Colon (tissue), 2 donors: ENCODE data around the gene TMEM190.

Experiments
- FAIRE-seq: peaks from 2 replicates; lab custom pipeline; 2012; peaks lifted over from hg19 to GRCh38; lab: Jason Lieb, UNC
- donor health status: control.
- donor health status: control.

Gene TMEM190

DNA sequence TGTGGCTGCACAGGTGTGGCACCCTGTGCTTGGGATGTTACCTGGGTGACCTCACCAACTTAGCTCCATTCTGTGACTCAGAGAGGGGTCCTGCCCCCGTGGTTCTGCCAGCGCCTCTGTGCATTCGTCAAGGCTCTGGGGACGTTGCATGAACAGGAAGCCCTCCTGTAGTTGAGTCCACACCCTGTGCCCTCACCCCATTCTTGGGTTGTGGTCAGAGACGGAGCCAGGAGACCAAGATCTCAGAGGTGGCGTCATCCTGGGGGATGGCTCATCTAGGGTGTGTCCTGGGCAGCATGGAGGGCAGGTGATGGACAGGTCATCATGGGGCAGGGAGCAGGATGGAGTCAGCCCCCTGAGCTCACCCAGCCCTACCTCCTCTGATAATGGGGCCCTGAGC lies 24.6 kb upstream of the TMEM190 start:
- no peak for FAIRE-seq

DNA sequence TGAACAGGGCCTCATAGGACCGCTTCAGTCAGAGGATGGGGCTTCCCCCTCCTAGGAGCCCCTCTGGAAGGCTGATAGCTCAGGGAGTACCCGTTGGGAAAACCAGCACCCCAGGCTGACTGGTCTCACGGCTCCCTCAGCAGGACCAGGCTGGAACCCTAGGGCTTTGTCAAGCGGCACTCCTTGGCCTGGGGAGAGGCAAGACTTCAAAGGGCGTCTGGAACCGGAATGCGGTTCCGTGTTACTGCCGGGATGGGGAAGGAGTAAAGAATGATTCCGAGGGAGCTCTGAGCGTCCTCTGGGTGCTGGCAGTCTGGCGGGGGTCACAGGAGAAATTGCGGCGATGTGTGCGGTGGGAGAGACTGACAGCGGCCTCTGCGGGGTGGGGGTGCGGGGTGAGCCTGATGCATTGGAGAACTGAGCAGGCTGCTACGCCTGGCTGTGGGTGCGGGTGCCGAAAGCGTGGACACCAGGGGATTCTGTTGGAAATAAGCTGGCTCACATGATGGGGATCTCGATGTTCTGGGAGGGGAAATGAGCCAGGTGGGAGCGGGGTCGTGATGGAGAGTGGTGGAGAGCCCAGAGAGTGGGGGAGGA lies 24.0 kb upstream of the TMEM190 start:
- no peak for FAIRE-seq

DNA sequence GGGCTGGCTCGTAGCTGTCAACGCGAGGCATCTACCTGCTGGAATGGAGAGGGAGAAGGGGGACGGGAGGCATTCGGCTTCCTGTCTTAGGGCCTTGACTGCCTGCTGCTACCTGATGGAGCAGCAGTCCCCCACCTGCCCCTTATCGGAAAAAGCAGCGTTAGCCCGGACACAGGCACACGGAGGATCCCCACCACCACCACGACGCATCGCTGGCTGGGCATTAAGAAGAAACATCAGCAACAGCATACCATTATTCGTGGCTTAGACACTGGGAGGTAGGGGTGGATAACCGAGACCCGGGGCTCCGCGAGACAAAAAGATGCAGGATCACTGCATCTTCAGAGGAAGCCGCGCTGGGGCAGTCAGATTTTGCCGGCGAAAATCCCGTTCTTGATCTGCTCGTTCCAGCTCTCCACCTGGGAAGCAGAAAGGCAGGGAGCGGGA lies 23.2 kb upstream of the TMEM190 start:
- FAIRE-seq, result no peak

DNA sequence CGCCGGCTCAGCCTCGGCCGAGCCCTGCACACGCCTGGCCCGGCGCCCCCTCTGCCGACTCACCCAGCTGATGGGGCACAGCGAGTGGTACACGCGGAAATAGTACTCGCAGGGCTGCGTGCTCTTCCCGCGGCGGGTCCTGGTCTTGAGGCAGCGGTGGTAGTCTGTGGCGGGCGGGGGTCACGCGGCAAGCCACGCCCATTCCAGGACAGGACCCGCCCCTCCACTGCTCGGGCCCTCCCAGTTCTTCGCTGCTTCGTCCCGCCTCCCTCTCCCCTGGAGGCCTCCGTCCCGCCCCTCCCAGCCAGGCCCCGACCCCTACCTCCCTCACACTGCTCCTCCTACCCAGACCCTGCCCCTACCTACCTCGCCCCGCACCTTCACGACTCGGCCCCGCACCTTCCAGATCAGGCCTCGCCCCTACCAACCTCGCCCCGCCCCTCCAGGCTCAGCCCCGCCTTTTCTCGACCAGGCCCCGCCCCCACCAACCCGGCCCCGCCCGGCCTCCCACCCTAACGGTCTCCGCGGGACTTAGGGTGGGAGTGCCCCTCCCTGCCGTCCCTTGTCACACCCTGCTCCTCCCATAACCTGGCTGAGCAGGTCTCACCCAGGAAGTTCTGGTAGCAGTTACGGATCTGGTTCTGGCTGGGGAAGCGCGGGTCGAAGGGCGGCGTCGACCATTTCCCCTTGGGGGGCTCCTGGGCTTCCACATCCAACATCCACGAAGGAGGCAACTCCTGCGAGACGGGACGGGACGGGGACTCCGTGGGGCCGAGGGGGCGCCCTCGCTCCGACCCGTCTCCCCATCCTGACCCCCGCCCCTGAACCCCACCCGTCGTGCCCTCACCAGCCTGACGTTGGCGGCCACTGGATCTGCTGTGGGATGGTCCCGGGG lies 22.6 kb upstream of the TMEM190 start:
- no peak for FAIRE-seq

DNA sequence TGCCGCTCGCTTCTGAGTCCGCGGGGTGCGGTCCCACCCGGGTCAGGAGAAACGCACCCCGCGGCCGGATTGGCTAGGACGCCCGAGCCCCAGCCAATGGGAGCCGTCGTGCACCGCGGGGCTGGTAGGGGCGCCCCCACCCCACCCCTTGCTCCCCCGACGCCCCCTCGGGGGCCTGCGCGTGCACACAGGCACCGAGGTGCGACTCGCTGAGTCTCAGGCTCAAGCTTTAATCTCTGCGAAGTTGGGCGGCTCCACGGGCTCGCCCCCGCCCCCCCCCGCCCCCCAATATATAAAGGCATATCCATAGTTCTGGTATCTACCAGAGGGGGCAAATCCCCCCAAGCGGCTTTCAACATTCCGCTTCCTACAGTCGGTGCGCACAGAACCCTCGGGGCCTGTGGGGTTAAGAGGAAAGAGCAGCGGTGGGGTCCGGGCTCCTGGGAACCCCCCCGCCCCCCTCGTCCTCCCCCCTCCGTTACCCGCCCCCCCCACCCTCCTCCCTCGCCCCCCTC lies 21.9 kb upstream of the TMEM190 start, which contains the start of gene COX6B2:
Gene COX6B2 (minus strand): TSS at position 22 of the 515 bp plus-strand sequence. CDS start 198 bp downstream, outside the sequence.
- FAIRE-seq, result no peak

DNA sequence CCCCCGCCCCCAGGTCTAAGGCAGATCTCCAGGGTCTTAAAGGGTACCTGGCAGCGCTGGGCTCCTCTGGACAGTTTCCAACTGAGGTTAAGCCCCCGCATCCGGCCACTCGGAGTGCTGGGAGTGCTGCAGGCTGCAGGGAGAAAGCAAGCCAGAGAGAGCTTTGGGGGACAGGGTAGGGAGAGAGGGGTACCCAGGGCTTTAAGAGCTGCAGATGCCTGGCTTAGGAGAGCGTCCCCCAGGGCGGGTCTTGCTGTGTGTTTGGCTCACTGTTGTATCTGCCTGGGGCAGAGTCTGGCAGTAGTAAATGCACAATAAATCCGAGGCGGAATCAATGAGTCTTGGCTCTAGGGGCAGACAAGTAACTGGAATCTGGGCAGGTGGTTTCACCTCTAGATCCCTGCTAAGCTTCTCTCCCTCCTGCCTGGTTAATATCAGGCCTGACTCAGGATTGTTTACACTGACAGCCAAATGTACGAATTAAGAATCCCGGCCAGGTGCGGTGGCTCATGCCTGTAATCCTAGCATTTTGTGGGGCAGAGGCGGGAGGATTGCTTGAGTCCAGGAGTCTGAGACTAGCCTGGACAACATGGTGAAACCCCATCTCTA lies 21.3 kb upstream of the TMEM190 start:
- FAIRE-seq, result no peak

DNA sequence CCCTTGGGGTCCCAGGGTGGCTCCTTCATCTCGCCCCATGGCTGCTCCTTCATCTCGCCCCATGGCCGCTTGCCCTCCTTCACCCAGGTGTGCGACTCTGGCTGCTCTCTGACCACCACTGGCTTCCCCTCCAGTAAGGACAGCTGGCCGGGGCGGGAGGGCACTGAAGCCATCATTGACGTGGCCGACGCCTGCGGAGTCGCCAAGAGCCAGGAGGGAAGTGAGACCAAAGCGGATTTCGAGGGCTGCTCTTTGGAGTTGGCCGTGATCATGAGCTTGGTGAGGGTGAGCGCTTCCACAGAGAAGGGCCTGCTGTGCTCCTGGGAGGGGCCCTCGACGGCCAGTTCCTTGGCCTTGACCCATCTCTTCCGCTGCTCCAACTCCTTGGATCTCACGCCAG lies 18.1 kb upstream of the TMEM190 start:
- no peak for FAIRE-seq

DNA sequence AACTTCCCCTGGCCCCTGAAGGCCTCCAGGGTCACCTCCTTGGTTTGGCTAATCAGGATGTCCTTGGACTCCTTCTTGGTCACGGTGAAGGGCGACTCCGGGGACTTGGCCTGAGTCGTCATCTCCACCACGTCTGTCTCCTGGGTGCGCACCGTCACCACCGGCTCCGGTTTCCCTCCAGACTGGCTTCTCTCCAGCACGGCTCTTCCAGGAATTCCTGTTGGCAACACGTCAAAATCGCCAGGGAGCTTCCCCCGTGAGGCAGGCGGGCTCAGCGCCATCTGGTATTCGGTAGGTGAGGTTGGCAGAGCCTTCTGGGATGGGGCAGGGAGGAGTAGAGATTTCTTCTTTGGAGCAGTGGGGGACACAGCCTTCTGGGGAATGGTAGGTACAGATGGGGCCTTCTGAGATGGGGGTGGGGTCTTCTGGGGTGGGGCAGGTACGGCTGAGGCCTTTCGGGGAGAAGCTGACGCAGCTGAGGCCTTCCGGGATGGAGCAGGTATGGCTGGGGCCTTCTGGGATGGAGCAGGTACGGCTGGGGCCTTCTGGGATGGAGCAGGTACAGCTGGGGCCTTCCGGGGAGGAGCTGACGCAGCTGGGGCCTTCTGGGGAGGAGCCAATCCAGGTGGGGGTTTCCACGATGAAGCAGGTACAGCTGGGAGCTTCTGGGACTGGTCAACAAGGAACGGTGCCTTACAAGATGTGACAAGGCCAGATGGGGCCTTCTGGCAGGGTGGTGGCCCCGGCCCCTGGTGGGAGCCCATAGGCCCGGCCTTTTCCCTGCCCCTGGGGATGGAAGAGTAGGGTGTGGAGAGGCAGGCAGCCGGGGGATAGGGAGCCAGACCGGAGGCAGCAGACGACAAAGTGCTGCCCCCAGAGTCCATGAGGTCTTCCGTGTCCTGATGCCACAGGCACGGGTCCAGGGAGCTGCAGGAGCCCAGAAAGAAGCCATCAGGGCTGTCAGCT lies 17.4 kb upstream of the TMEM190 start:
- FAIRE-seq, result no peak

DNA sequence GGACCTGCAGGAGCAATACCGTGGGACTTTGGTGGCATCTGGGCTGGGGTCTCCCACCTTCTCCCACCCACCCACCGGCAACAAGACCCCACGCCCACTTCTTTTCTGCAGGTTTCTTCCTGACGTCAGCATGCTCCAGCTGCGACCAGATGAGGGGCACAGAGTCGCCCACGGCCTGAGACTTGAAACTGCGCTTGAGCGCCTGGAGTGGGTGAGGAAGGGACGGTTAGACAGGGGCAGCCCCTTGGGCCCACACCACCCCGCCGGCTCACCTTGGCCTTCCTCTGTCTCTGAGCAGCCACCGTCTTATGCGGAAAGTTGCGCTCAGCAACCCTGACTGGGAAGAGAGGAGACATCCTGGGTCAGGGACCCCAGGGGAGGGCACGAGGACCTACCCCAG lies 15.7 kb upstream of the TMEM190 start:
- FAIRE-seq, result no peak

DNA sequence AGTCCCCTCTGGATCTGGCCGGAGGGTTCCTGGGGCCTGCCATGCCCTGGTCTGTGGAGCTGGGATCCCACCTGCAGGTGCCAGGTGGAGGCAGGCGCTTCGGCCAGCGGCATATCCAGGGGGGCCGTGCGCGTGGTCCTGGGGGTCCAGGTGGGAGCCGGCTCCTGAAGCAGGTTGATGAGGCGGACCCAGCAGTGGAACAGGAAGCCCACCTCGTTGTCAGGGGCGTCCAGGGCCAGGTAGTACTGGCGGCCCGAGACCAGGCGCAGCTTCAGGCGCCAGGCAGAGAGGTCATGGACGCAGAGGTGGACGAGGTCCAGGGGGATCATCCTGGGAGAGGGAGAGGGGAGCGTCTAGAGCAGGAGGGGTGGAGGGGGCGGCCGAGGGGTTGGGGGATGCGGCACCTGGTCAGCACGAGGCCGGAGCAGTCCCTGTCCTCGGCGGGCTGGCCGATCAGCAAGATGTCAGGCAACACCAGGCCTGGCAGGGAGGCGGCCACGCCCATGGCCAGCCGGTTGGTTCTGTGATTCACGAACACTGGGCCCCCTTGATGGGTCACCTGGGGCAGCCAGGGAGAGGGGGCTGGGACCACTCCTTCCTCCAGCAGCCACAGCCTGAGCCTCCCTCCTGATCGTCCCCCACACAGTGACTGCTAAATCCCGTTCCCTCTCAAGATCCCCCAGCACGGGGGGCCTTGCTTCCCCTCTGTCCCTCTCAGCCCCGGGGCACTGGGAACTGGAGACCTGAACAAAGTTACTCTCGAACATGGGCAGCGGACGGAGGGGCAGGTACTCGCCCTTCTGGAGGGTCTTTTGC lies 14.2 kb upstream of the TMEM190 start:
- no peak for FAIRE-seq

DNA sequence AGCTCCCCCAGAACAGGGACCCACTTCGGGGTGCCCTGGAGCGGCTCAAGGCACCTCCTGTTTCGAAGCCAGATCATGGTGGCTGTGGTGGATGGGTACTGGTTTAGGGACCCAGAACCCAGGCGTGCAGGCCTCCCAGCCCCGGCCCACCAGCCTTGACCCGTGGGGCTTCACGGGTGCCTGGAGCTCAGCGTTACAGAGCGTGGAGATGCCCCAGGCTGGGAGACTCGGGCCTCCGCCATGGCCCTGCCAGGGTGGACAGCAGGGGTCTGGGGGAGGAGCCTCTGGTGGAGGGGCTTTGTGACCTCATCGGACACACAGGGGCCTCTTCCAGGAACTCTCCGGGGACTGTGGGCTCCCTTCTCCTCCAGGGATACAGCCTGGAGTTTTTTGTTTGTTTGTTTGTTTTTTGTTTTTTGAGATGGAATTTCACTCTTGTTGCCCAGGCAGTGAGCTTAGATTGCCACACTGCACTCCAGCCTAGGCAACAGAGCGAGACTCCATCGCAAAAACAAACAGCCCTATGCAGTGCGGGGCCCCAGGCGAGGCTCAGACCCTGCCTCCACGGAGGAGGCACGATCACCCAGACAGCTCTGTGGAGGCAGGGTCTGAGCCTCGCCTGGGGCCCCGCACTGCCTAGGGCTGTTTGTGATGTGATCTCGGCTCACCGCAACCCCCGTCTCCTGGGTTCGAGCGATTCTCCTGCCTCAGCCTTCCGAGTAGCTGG lies 13.5 kb upstream of the TMEM190 start, which contains the start of gene GARIN5B:
Gene GARIN5B (minus strand): TSS at position 271 of the 727 bp plus-strand sequence. CDS start 194 bp downstream, at position 77.
- FAIRE-seq, result no peak

DNA sequence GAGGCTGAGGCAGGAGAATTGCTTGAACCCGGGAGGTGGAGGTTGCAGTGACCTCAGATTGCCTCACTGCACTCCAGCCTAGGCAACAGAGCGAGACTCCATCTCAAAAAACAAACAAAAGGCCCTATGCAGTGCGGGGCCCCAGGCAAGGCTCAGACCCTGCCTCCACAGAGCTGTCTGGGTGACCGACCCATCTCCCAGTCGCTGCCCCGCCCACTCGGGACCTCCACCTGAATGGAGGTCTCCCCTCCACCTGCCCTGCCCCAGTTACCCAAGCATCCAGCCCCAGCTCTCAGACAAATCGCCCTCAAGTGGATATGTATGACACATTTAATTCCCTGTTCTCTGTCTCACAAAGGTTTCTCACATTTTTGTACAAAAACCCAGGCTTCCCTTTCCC lies 11.4 kb upstream of the TMEM190 start:
- no peak for FAIRE-seq

DNA sequence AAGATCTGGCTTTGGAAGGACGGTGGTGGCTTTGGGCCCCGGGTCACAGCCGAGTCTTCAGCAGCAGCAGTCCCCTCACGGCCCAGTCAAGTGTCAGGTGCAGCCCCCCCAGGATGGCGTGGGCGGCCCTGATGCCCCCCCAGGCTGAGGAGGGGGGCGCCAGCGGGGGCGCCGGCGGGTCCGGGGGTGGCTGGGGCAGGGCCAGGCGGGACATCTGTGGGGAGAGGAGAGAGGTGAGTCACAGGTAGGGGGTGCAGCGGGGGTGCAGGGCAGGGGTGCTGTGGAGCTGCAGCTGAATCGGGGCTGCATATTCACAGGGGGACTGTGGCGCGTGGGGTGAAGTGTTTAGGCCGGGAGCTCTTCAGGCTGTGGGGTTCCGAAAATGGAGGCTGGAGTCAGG lies 10.7 kb upstream of the TMEM190 start:
- FAIRE-seq, result no peak

DNA sequence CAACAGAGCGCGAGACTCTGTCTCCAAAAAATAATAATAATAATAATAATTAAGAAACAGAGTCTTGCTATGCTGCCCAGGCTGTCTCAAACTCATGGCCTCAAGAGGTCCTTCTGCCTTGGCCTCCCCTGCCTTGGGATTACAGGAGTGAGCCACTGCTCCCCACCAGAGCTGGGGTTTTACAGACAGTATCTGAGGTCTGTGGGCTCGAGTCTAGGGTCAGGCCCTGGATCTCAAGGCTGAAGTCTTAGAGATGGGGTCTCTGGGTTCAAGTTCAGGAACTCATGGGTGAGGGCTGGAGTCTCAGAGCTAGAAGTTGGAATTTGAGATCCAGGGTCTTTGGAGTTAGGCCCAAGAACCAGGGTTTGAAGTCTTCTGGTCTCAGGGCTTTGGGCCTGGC lies 9.8 kb upstream of the TMEM190 start:
- no peak for FAIRE-seq

DNA sequence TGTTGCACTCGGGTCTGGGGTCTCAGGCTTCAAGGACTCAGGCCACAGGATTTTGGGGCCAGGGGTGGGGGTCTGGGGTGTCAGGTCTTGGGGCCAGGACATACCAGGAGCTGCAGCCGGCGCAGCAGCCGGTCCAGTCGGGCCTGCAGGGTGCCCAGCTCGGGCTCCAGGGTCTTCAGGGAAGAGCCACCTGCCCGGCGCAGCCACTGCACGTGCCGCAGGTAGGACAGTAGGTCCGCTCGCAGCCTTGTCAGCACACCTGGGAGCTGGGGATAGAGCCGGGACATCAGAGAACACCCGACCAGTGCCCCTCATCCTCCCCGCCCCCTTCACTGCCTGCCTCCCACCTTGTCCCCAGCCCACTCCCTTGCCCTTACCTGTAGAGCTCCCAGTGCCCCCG lies 8.5 kb upstream of the TMEM190 start:
- no peak for FAIRE-seq

DNA sequence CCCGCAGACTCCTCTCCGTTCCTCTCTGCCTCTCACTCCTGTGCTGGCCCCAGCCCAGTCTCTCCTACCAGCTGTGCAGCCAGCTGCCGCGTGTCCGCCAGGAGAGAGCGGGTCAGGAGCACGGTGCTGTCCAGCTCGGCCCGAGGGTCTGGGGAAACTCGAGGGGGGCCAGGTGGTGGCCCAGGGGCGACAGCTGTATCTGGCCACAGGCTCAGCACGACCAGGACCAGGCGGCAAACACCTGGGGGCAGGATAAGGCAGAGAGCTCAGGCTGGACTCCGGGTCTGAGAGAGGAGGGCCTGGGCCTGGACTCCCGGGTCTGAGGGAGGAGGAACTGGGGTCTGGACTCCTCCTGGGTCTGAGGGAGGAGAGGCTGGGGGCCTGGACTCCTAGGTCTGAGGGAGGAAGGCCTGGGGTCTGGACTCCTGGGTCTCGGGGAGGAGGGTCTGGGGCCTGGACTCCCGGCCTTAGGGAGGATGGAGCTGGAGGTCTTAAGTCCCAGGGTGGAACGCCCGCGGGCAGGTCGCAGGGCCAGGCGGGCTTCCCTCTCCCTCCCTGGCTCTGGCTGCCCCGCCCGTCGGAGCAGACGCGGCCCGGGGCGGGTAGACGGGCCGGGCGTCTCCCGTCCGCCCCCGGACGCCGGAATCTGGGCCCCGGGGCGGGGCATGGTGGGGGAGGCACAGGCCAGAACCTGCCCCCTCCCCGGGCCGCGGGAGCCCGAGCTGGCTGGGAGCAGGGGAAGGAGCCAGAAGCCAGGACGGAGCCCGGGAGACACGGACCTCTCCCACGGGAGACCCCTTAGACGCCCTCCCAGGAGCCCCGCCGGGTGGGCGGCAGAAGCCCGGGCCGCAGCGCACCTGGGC lies 7.7 kb upstream of the TMEM190 start:
- FAIRE-seq, result no peak

DNA sequence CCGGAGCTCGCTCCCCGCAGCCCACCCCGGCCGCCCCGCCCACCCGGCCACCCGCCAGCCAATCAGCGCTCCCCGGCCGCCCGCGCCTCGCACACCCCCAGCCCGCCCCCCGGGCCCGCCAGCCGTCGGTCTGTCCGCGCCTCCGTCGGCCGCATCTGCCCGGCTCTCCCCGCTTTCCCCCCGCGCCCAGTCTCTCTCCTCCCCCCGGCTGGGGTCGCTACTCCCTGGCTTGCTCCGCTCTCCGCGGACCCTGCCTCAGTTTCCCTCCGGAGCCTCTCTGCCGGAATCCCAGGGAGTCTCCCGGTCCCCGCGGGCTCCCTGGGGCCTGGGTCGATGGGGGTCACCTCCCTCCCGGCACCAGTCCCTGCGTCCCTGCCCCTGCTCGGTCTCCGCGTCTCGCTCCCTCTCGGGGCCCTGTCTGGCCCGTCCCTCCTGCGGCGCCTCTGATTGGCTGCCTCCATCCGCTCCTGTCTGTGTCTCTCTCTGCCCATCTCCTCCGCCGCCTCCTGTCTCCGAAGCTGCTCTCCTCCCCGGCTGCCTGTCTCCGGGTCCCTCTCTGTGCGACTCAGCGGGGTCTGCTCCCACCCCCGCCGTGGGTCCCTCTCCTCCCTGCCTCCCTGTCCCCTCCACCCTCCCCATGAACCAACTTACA lies 6.8 kb upstream of the TMEM190 start:
- no peak for FAIRE-seq

DNA sequence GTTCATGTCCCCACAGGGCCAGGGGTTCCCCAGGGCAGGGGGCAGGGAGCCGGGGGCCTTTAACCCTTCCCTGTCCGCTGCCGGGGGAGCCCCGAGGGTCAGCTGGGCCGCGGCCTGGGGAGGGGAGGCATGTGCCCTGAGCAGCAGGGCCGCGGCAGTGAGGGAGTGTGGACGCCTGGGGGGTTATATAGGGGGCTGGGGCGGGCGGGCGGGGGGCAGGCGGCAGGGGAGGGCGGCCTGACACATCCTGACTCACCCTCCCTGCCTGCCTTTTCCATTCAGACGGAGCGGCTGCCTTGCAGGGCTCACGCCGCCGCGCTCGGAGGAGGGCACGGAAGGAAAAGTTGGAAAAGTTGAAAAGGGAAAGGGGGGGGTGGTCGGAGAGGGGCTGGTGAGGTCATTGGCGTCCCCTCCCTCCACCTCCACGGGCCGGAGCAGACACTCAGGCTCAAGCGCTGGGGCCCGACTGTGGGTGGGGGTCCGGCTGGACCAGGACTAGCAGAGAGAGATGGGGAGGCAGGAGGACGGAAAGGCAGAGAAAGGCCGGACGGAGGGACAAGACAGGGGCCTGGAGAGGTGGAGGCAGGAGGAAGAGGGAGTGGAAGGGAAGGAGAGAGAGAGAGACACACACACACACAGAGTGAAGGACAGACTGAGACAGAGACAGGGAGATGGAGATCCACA lies 6.2 kb upstream of the TMEM190 start, which contains the start of gene IL11:
Gene IL11 (minus strand): TSS at position 159 of the 684 bp plus-strand sequence. CDS start 153 bp downstream, at position 6.
- no peak for FAIRE-seq
